ENCODE results near the gene MAP3K20. TPM values are rescaled to one million over a fixed set of nuclear protein-coding genes. Genes with fewer than 3 reads are reported as not detected.

MAP3K20 gene
- total and polyA plus RNA-seq, 10 of the 15 experiments (the other 5 are each of a cell fraction or from before 2014, with no cell fraction given) = 0.04 to 5.6 (median 2.3) TPM

- Histone ChIP-seq H3K4me3 (no peak overlapping the region), H4K20me1 (ENCODE audit: control insufficient read depth, insufficient read depth) (no peaks in the 10 kb centered on the region), H3K9ac (ENCODE audit: control insufficient read depth, insufficient read depth, low read length) (no peak overlapping the region), H3K9me3 (replicated peaks; ENCODE audit: control insufficient read depth, insufficient read depth, low read length) (no peaks in the 10 kb centered on the region), H3K27me3 (replicated peaks in 1 of 2; ENCODE audit: control insufficient read depth in 2 of 2, insufficient read depth in 2 of 2, low read length in 1 of 2) (no peaks in the 10 kb centered on the region), H3K79me2 (ENCODE audit: control insufficient read depth, insufficient read depth, low read length) (no peaks in the 10 kb centered on the region), H3K4me1 (ENCODE audit: control insufficient read depth, insufficient read depth, low read length) (peaks cover 9% of the 10 kb centered on the region), H3K27ac (ENCODE audit: control insufficient read depth, insufficient read depth) (no peak overlapping the region), H3K36me3 (ENCODE audit: control insufficient read depth in 2 of 2, insufficient read depth in 2 of 2, low read length in 1 of 2) (no peaks in the 10 kb centered on the region), H3K4me2 (ENCODE audit: control insufficient read depth, insufficient read depth) (no peak overlapping the region), H2AFZ (ENCODE audit: control insufficient read depth, low read depth, low read length) (no peak overlapping the region)
- ATAC-seq = no peak
- no peak for DNase-seq (ENCODE audit: low read depth, low spot score)
- TF ChIP-seq ZBTB40 (IDR thresholded peaks at IDR 0.05; ENCODE audit: borderline replicate concordance) (no peak), SMC3 (IDR thresholded peaks at IDR 0.05; ENCODE audit: borderline replicate concordance, low read length) (no peak), BCL11A (IDR thresholded peaks at IDR 0.05; ENCODE audit: low read depth, low read length) (no peak), ZBTB4 (CRISPR knock-in tag; IDR thresholded peaks at IDR 0.05) (no peak), KAT2A (conservative IDR thresholded peaks at IDR 0.05; ENCODE audit: control insufficient read depth, low read depth, low read length) (no peak), EZH2 (IDR thresholded peaks at IDR 0.05; ENCODE audit: borderline replicate concordance, control insufficient read depth, low read depth, low read length) (no peak), ZNF207 (IDR thresholded peaks at IDR 0.05; ENCODE audit: borderline replicate concordance) (no peak), IKZF2 (IDR thresholded peaks at IDR 0.05) (no peak), HDGF (IDR thresholded peaks at IDR 0.05) (no peak), USF1 (IDR thresholded peaks at IDR 0.05; ENCODE audit: borderline replicate concordance, extremely low read length, insufficient read depth, low read depth, low read length) (no peak), SRF (IDR thresholded peaks at IDR 0.05; ENCODE audit: low read depth in 2 of 2, low read length in 2 of 2) (no peak), MLLT1 (IDR thresholded peaks at IDR 0.05) (no peak), NFYA (IDR thresholded peaks at IDR 0.05; ENCODE audit: borderline replicate concordance, low read depth, low read length) (no peak), NR2C2 (IDR thresholded peaks at IDR 0.05; ENCODE audit: borderline replicate concordance, control insufficient read depth, insufficient read length, low read depth) (no peak)
- BruUV-seq (replicated peaks) = no TSS peak
- CTCF ChIA-PET = interaction anchor here (0.8 kb wide), 1 partner anchor 261 kb away, joined by 3 read pairs; no protein-coding TSS in a partner anchor
- SMC1A ChIA-PET (ENCODE audit: uncharacterized antibody, unreplicated experiment) = no interaction called here
- in situ Hi-C loops (cut with MboI) = no loop called here
- intact Hi-C loops (cut with micrococcal nuclease; ENCODE audit: unreplicated experiment) = no loop called here
- RAD21 ChIA-PET (ENCODE audit: unreplicated experiment) = interaction anchor here (0.7 kb wide), 2 partner anchors 381 to 765 kb away, joined by 3 to 4 read pairs; no protein-coding TSS in a partner anchor
- POLR2A ChIA-PET = no interaction called here
- WGBS (ENCODE audit: insufficient coverage, insufficient replicate concordance, low lambda C conversion rate, missing lambda C conversion rate) = 43% methylated on average over 3 of the region's 3 CpGs
- no peak for FAIRE-seq
These were observed 212.9 kb downstream of the MAP3K20 start for GRCh38 chr2:173288561-173288960.
